GM23338 (cell line): Measurements from ENCODE around the gene BMP10. TPM values are rescaled to one million over a fixed set of nuclear protein-coding genes. Genes with fewer than 3 reads are reported as not detected.

Source experiments
- ATAC-seq: fragments of 200-7000 bp; cut with Tn5 transposase; 3 replicates; pipeline ENCODE4 v1.9.1; 2020
- DNase-seq: peaks from one replicate; pipeline ENCODE4 v3.0.0-alpha.2; 2015; ENCODE audit warnings: low spot score
- H2AFZ ChIP-seq: fragments of 200-600 bp; sonication (generic); 2 replicates; pipeline ENCODE4 v1.8.0; 2016; ENCODE audit warnings: antibody characterized with exemption, mild to moderate bottlenecking, moderate library complexity
- H3F3A ChIP-seq: fragments of 200-600 bp; sonication (generic); replicated peaks from 2 replicates; pipeline ENCODE4 v1.8.0; 2017; ENCODE audit warnings: antibody characterized with exemption, mixed run types, low read depth
- H3K27ac ChIP-seq: fragments of 200-600 bp; sonication (generic); 2 replicates; pipeline ENCODE4 v1.6.1; 2016; ENCODE audit warnings: low read depth
- H3K27me3 ChIP-seq: fragments of 200-600 bp; sonication (generic); 2 replicates; pipeline ENCODE4 v1.8.0; 2016; ENCODE audit warnings: mild to moderate bottlenecking, mixed run types, moderate library complexity; ENCODE audit not compliant: insufficient read depth
- H3K36me3 ChIP-seq: fragments of 200-600 bp; sonication (generic); 2 replicates; pipeline ENCODE4 v1.8.0; 2016; ENCODE audit warnings: mild to moderate bottlenecking; ENCODE audit not compliant: insufficient read depth
- H3K4me1 ChIP-seq: fragments of 200-600 bp; sonication (generic); 2 replicates; pipeline ENCODE4 v1.8.0; 2016; ENCODE audit warnings: mild to moderate bottlenecking, moderate library complexity; ENCODE audit not compliant: insufficient read depth
- H3K4me2 ChIP-seq: fragments of 200-600 bp; sonication (generic); 2 replicates; pipeline ENCODE4 v1.7.1; 2017; ENCODE audit warnings: mixed run types
- H3K4me3 ChIP-seq: fragments of 200-600 bp; sonication (generic); 2 replicates; pipeline ENCODE4 v1.6.1; 2016; ENCODE audit warnings: mixed run types
- H3K79me2 ChIP-seq: fragments of 200-600 bp; sonication (generic); replicated peaks from 2 replicates; pipeline ENCODE4 v1.8.0; 2017; ENCODE audit warnings: mild to moderate bottlenecking; ENCODE audit not compliant: insufficient read depth
- H3K9me2 ChIP-seq: fragments of 200-600 bp; sonication (generic); 2 replicates; pipeline ENCODE4 v1.8.0; 2017; ENCODE audit not compliant: insufficient read depth
- H4K20me1 ChIP-seq: fragments of 200-600 bp; sonication (generic); replicated peaks from 2 replicates; pipeline ENCODE4 v1.8.0; 2017; ENCODE audit warnings: mild to moderate bottlenecking; ENCODE audit not compliant: insufficient read depth
- H3K27ac Mint-ChIP-seq: 2 replicates; pipeline ENCODE4 v1.8.0; 2020; ENCODE audit warnings: inconsistent platforms, mild to moderate bottlenecking, moderate library complexity, mixed read lengths
- H3K27me3 Mint-ChIP-seq: 3 replicates; pipeline ENCODE4 v1.8.0; 2022; ENCODE audit warnings: low read depth, mild to moderate bottlenecking, moderate library complexity, mixed read lengths, inconsistent platforms; ENCODE audit not compliant: insufficient read depth, poor library complexity
- H3K36me3 Mint-ChIP-seq: 3 replicates; pipeline ENCODE4 v1.8.0; 2021; ENCODE audit warnings: low read depth, mild to moderate bottlenecking, inconsistent platforms, moderate library complexity, mixed read lengths
- H3K4me1 Mint-ChIP-seq: 3 replicates; pipeline ENCODE4 v1.8.0; 2020; ENCODE audit warnings: mild to moderate bottlenecking, inconsistent platforms, mixed read lengths
- H3K4me3 Mint-ChIP-seq: 3 replicates; pipeline ENCODE4 v1.8.0; 2021; ENCODE audit warnings: moderate library complexity, mild to moderate bottlenecking, inconsistent platforms, mixed read lengths
- H3K9me3 Mint-ChIP-seq: 3 replicates; pipeline ENCODE4 v1.8.0; 2020; ENCODE audit warnings: moderate library complexity, mild to moderate bottlenecking, inconsistent platforms, mixed read lengths
- CREB1 ChIP-seq: fragments of 250-450 bp; sonication (Bioruptor Pico); IDR thresholded peaks from 2 replicates; pipeline ENCODE4 v1.5.0; 2020; ENCODE audit warnings: low read depth, mild to moderate bottlenecking, moderate library complexity
- CTCF ChIP-seq, 2 experiments: fragments of 200-600 bp in 1 of 2; sonication (generic) in 1 of 2; conservative IDR thresholded peaks; 2 replicates each; pipeline versions ENCODE4 v1.5.1 to v1.6.1; 2016 to 2017; ENCODE audit warnings: antibody characterized with exemption in 2 of 2, low read depth in 2 of 2, mild to moderate bottlenecking in 2 of 2, moderate library complexity in 1 of 2
- ETS1 ChIP-seq: IDR thresholded peaks from 2 replicates; pipeline ENCODE4 v1.6.1; 2016; ENCODE audit warnings: antibody characterized with exemption
- EZH2 ChIP-seq: fragments of 200-600 bp; sonication (generic); IDR thresholded peaks from one replicate; pipeline ENCODE4 v1.8.0; 2017; ENCODE audit warnings: antibody characterized with exemption, mild to moderate bottlenecking, low read depth; ENCODE audit not compliant: unreplicated experiment
- JUNB ChIP-seq: IDR thresholded peaks from one replicate; pipeline ENCODE4 v1.6.1; 2016; ENCODE audit warnings: antibody characterized with exemption; ENCODE audit not compliant: unreplicated experiment
- NANOG ChIP-seq: IDR thresholded peaks from 2 replicates; pipeline ENCODE4 v1.6.1; 2016; ENCODE audit warnings: antibody characterized with exemption, borderline replicate concordance
- POLR2AphosphoS5 ChIP-seq: IDR thresholded peaks from 2 replicates; pipeline ENCODE4 v1.6.1; 2016; ENCODE audit warnings: antibody characterized with exemption, low read depth
- REST ChIP-seq: IDR thresholded peaks from one replicate; pipeline ENCODE4 v1.6.1; 2018; ENCODE audit warnings: antibody characterized with exemption; ENCODE audit not compliant: unreplicated experiment
- ZNF114 ChIP-seq: fragments of 250-450 bp; sonication (Bioruptor Pico); IDR thresholded peaks from 2 replicates; pipeline ENCODE4 v1.5.0; 2020; ENCODE audit warnings: mild to moderate bottlenecking, moderate library complexity
- ZNF331 ChIP-seq: fragments of 250-450 bp; sonication (Bioruptor Pico); IDR thresholded peaks from 2 replicates; pipeline ENCODE4 v1.5.0; 2020; ENCODE audit warnings: low read depth, mild to moderate bottlenecking, moderate library complexity
- polyA plus RNA-seq: library from polyadenylated mRNA; unstranded; fragments of >200 nt; fragmentation: Nextera tagmentation; extraction: Ambion mirVana; gene quantifications from 2 replicates; pipeline ENCODE4 v1.2.1, GENCODE V29; 2016
- total RNA-seq: library from RNA; depleted of rRNA; stranded (reverse); fragments of >200 nt; shearing (Covaris generic); gene quantifications from 2 replicates; pipeline ENCODE4 v1.2.3, GENCODE V29; 2014
- TF ChIP-seq, protein P1 (sequence below): fragments of 250-450 bp; sonication (Bioruptor Pico); IDR thresholded peaks from 2 replicates; pipeline ENCODE4 v1.5.0; 2020; ENCODE audit warnings: mild to moderate bottlenecking, moderate library complexity

The BMP10 gene
- total and polyA plus RNA-seq, 2 experiments from 2014 or later = not detected

GRCh38 chr2:68888038-68888704 is 17.0 kb upstream of the BMP10 start (continued):
- TF ChIP-seq EZH2 = no peak
- TF ChIP-seq ZNF114 (CRISPR knock-in tag) = no peak
- TF ChIP-seq CTCF (conservative IDR thresholded peaks at IDR 0.05; ENCODE audit: low read depth in 2 of 2) = no peak
- TF ChIP-seq POLR2AphosphoS5 = no peak
- TF ChIP-seq ETS1 = no peak
- no peak for TF ChIP-seq CREB1 (CRISPR knock-in tag)
- TF ChIP-seq NANOG = no peak
- no peak for TF ChIP-seq ZNF331 (CRISPR knock-in tag)

GRCh38 chr2:68885811-68886075 is 14.5 kb upstream of the BMP10 start:
- no peaks in the 10 kb centered on the region for H3K9me3 Mint-ChIP-seq
- Histone ChIP-seq H3K4me2 (no peak overlapping the region), H3K4me1 (peaks cover 10% of the 10 kb centered on the region; the same call in 1 of the 2 replicates), H3F3A (no peaks in the 10 kb centered on the region), H3K9me2 (peaks cover 7% of the 10 kb centered on the region; the same call in 1 of the 2 replicates), H4K20me1 (no peaks in the 10 kb centered on the region), H3K79me2 (no peaks in the 10 kb centered on the region), H3K27ac (no peak overlapping the region), H3K36me3 (no peaks in the 10 kb centered on the region), H2AFZ (no peak overlapping the region), H3K4me3 (no peak overlapping the region), H3K27me3 (no peaks in the 10 kb centered on the region)
- H3K27me3 Mint-ChIP-seq = peaks cover 2% of the 10 kb centered on the region
- H3K36me3 Mint-ChIP-seq = no peaks in the 10 kb centered on the region
- ATAC-seq (no peak), DNase-seq (no peak)
- no peak overlapping the region for H3K27ac Mint-ChIP-seq
- H3K4me1 Mint-ChIP-seq = peaks cover 5% of the 10 kb centered on the region; the same call in 2 of the 3 replicates
- H3K4me3 Mint-ChIP-seq = no peak overlapping the region
- no peak for TF ChIP-seq JUNB
- TF ChIP-seq ZNF331 (CRISPR knock-in tag) = no peak
- no peak for TF ChIP-seq ETS1
- TF ChIP-seq, protein P1, sequence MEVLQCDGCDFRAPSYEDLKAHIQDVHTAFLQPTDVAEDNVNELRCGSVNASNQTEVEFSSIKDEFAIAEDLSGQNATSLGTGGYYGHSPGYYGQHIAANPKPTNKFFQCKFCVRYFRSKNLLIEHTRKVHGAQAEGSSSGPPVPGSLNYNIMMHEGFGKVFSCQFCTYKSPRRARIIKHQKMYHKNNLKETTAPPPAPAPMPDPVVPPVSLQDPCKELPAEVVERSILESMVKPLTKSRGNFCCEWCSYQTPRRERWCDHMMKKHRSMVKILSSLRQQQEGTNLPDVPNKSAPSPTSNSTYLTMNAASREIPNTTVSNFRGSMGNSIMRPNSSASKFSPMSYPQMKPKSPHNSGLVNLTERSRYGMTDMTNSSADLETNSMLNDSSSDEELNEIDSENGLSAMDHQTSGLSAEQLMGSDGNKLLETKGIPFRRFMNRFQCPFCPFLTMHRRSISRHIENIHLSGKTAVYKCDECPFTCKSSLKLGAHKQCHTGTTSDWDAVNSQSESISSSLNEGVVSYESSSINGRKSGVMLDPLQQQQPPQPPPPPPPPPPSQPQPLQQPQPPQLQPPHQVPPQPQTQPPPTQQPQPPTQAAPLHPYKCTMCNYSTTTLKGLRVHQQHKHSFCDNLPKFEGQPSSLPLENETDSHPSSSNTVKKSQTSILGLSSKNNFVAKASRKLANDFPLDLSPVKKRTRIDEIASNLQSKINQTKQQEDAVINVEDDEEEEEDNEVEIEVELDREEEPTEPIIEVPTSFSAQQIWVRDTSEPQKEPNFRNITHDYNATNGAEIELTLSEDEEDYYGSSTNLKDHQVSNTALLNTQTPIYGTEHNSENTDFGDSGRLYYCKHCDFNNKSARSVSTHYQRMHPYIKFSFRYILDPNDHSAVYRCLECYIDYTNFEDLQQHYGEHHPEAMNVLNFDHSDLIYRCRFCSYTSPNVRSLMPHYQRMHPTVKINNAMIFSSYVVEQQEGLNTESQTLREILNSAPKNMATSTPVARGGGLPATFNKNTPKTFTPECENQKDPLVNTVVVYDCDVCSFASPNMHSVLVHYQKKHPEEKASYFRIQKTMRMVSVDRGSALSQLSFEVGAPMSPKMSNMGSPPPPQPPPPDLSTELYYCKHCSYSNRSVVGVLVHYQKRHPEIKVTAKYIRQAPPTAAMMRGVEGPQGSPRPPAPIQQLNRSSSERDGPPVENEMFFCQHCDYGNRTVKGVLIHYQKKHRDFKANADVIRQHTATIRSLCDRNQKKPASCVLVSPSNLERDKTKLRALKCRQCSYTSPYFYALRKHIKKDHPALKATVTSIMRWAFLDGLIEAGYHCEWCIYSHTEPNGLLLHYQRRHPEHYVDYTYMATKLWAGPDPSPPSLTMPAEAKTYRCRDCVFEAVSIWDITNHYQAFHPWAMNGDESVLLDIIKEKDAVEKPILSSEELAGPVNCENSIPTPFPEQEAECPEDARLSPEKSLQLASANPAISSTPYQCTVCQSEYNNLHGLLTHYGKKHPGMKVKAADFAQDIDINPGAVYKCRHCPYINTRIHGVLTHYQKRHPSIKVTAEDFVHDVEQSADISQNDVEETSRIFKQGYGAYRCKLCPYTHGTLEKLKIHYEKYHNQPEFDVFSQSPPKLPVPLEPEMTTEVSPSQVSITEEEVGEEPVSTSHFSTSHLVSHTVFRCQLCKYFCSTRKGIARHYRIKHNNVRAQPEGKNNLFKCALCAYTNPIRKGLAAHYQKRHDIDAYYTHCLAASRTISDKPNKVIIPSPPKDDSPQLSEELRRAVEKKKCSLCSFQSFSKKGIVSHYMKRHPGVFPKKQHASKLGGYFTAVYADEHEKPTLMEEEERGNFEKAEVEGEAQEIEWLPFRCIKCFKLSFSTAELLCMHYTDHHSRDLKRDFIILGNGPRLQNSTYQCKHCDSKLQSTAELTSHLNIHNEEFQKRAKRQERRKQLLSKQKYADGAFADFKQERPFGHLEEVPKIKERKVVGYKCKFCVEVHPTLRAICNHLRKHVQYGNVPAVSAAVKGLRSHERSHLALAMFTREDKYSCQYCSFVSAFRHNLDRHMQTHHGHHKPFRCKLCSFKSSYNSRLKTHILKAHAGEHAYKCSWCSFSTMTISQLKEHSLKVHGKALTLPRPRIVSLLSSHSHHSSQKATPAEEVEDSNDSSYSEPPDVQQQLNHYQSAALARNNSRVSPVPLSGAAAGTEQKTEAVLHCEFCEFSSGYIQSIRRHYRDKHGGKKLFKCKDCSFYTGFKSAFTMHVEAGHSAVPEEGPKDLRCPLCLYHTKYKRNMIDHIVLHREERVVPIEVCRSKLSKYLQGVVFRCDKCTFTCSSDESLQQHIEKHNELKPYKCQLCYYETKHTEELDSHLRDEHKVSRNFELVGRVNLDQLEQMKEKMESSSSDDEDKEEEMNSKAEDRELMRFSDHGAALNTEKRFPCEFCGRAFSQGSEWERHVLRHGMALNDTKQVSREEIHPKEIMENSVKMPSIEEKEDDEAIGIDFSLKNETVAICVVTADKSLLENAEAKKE (CRISPR knock-in tag) = no peak
- TF ChIP-seq NANOG = no peak
- no peak for TF ChIP-seq POLR2AphosphoS5
- no peak for TF ChIP-seq REST
